Measurements from ENCODE around the gene ATP1B1. TPM values are rescaled to one million over a fixed set of nuclear protein-coding genes. Genes with fewer than 3 reads are reported as not detected.

The ATP1B1 gene
- total RNA-seq, 1 experiment from 2014 or later = 48.6 TPM

- BruUV-seq (replicated peaks) = no TSS peak
- DNase-seq (ENCODE audit: low read depth, low spot score) (no peak), ATAC-seq (no peak)
- peak overlapping the region; percentile 51 for H3K4me2 ChIP-seq (ENCODE audit: low read length)
- peaks cover 16 to 31% of the 10 kb centered on the region in 2 experiments for H3K4me1 ChIP-seq (ENCODE audit: control insufficient read depth in 1 of 2, insufficient read depth in 2 of 2, low read length in 2 of 2)
- intact Hi-C loops (cut with micrococcal nuclease) = no loop called here
- H3K27ac ChIP-seq (ENCODE audit: low read depth, low read length) = 0 out of 2 replicates have a peak overlapping the region, but pooled peaks have one; percentile 7
- H3K36me3 ChIP-seq (ENCODE audit: control insufficient read depth in 1 of 2, insufficient read depth in 2 of 2, low read length in 2 of 2) = no peaks in the 10 kb centered on the region
- H3K9ac ChIP-seq (ENCODE audit: low read length) = no peak overlapping the region
- H3K27me3 ChIP-seq (ENCODE audit: insufficient read depth, low read length) = no peaks in the 10 kb centered on the region
- TF ChIP-seq FOSL1 (IDR thresholded peaks at IDR 0.05; ENCODE audit: low read depth) = 0 out of 2 replicates have a peak, but pooled peaks have one; percentile 19
- TF ChIP-seq YY1 (IDR thresholded peaks at IDR 0.05; ENCODE audit: extremely low read depth, insufficient replicate concordance, low read depth, low read length) = no peak
- CTCF ChIA-PET = interaction anchor here (1.5 kb wide), 1 partner anchor 187 kb away, joined by 3 read pairs; no protein-coding TSS in a partner anchor
- POLR2A ChIA-PET = no interaction called here
- H4K20me1 ChIP-seq (ENCODE audit: insufficient read depth) = no peaks in the 10 kb centered on the region
- no peaks in the 10 kb centered on the region for H3K9me2 ChIP-seq (ENCODE audit: insufficient read depth)
- H2AFZ ChIP-seq (ENCODE audit: low read depth, low read length, poor library complexity, severe bottlenecking) = no peak overlapping the region
- RAD21 ChIA-PET (ENCODE audit: low non-redundant PET in 1 of 2, low total read pairs in 2 of 2, uncharacterized antibody in 2 of 2, unreplicated experiment in 2 of 2) = no interaction called here
- H3K79me2 ChIP-seq (ENCODE audit: insufficient read depth, low read length) = no peaks in the 10 kb centered on the region
- H3K9me3 ChIP-seq (ENCODE audit: control insufficient read depth in 1 of 2, insufficient read depth in 1 of 2, low read depth in 1 of 2, low read length in 2 of 2) = no peaks in the 10 kb centered on the region
- H3K4me3 ChIP-seq (replicated peaks in 1 of 2; ENCODE audit: low read depth in 1 of 2, low read length in 2 of 2) = no peak overlapping the region
Observed at GRCh38 chr1:169160845-169161495, 54.5 kb downstream of the ATP1B1 start.

GRCh38 chr1:169161496-169162194 lies 55.2 kb downstream of the ATP1B1 start:
- ATAC-seq (peak; percentile 70), DNase-seq (ENCODE audit: low read depth, low spot score) (peak; percentile 19)
- CTCF ChIA-PET = interaction anchor here (1.5 kb wide), 1 partner anchor 187 kb away, joined by 3 read pairs; no protein-coding TSS in a partner anchor
- Histone ChIP-seq H2AFZ (ENCODE audit: low read depth, low read length, poor library complexity, severe bottlenecking) (no peak overlapping the region), H3K4me1 (ENCODE audit: control insufficient read depth in 1 of 2, insufficient read depth in 2 of 2, low read length in 2 of 2) (peaks cover 16 to 31% of the 10 kb centered on the region in 2 experiments), H4K20me1 (ENCODE audit: insufficient read depth) (no peaks in the 10 kb centered on the region), H3K9me2 (ENCODE audit: insufficient read depth) (no peaks in the 10 kb centered on the region), H3K9me3 (ENCODE audit: control insufficient read depth in 1 of 2, insufficient read depth in 1 of 2, low read depth in 1 of 2, low read length in 2 of 2) (no peaks in the 10 kb centered on the region), H3K4me3 (replicated peaks in 1 of 2; ENCODE audit: low read depth in 1 of 2, low read length in 2 of 2) (no peak overlapping the region), H3K4me2 (ENCODE audit: low read length) (peak overlapping the region; percentile 51), H3K79me2 (ENCODE audit: insufficient read depth, low read length) (no peaks in the 10 kb centered on the region), H3K27ac (ENCODE audit: low read depth, low read length) (no peak overlapping the region), H3K9ac (ENCODE audit: low read length) (no peak overlapping the region), H3K27me3 (ENCODE audit: insufficient read depth, low read length) (no peaks in the 10 kb centered on the region), H3K36me3 (ENCODE audit: control insufficient read depth in 1 of 2, insufficient read depth in 2 of 2, low read length in 2 of 2) (no peaks in the 10 kb centered on the region)
- POLR2A ChIA-PET = no interaction called here
- intact Hi-C loops (cut with micrococcal nuclease) = no loop called here
- no TSS peak for BruUV-seq (replicated peaks)
- RAD21 ChIA-PET (ENCODE audit: low non-redundant PET in 1 of 2, low total read pairs in 2 of 2, uncharacterized antibody in 2 of 2, unreplicated experiment in 2 of 2) = no interaction called here
- TF ChIP-seq TCF7L2 (IDR thresholded peaks at IDR 0.05; ENCODE audit: borderline replicate concordance, extremely low read depth, insufficient read depth, insufficient read length) = peak; percentile 6
- no peak for TF ChIP-seq ELF1 (IDR thresholded peaks at IDR 0.05; ENCODE audit: borderline replicate concordance, low read depth)
- no peak for TF ChIP-seq ATF3 (IDR thresholded peaks at IDR 0.05)
- no peak for TF ChIP-seq CTCF (IDR thresholded peaks at IDR 0.05 in 2 of 3, conservative IDR thresholded peaks at IDR 0.05 in 1 of 3; ENCODE audit: borderline replicate concordance in 1 of 3, insufficient read depth in 1 of 3, low read depth in 2 of 3, low read length in 2 of 3)
- peak; percentile 43; the same call in 1 of the 2 replicates for TF ChIP-seq FOSL1 (IDR thresholded peaks at IDR 0.05; ENCODE audit: low read depth)
- TF ChIP-seq YY1 (IDR thresholded peaks at IDR 0.05; ENCODE audit: extremely low read depth, insufficient replicate concordance, low read depth, low read length) = no peak
- no peak for TF ChIP-seq EZH2phosphoT487 (IDR thresholded peaks at IDR 0.05; ENCODE audit: borderline replicate concordance)
- TF ChIP-seq RAD21 (IDR thresholded peaks at IDR 0.05; ENCODE audit: low read depth) = peak; percentile 48; the same call in 1 of the 2 replicates
- no peak for TF ChIP-seq REST (IDR thresholded peaks at IDR 0.05; ENCODE audit: low read depth)
- no peak for TF ChIP-seq SIN3A (IDR thresholded peaks at IDR 0.05; ENCODE audit: low read depth)
- TF ChIP-seq JUND (IDR thresholded peaks at IDR 0.05) = peak; percentile 37; the same call in 1 of the 2 replicates
